ENCODE results near the gene LMNTD1.
A peak's percentile ranks its signal among the peaks of the same experiment; 100 is the strongest.

Gene LMNTD1

DNA sequence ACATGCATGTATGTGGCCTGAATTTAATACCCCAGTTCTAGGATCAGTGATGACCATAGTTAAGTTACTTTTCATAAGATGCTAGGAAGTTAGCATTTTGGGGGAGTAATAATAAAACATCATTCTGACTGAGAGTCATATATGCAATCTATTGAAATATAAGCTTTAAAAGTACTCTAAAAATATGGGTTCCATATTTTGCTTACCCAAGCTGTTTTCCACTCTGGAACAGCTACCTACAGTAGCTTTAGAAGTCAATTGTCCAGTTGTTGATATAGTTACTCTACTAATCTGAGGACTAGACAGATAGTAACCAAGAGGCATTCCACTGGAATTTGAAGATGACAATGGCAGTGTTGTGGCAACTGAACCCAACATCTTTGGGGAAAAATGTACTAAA, 4.0 kb downstream of the LMNTD1 start:
- no peak for DNase-seq

DNA sequence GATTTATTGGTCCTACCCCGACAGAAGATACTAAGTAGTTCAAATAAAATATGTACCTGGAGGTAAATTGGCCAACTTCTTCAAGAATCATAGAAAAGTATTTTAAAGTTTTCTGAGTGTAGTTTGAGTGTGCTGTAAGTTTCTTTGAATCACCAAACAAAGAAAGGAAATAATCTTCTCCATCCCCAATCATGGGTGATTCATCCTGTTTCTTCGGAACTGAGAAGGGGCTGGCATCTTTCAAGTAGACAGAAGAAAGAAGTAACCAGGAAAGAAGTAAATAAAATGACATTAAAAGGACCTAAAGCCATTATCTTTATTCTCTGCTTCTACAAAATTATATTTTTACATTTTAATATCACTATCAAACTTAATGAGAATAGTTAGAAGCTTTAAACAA, 6.8 kb downstream of the LMNTD1 start:
- no peak for DNase-seq

DNA sequence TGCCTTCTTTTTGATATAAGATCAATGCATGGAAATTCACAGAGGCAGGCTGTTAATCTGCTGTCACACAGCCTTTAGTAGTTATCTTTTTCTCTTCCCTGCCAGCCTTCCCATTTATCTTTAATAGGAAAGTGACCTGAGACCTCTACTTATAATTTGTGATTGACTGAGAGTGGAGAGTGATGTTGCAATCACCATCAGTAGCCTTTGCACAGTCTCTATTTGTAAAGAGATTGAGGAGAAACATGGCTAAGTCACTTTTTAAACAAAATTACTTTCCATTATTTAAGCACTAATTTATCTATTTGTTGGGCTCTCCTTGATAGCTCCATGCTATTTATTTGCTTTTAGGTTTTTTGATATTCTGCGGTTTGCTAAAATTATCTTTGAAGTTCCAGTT, 19.9 kb downstream of the LMNTD1 start:
- DNase-seq, result no peak

DNA sequence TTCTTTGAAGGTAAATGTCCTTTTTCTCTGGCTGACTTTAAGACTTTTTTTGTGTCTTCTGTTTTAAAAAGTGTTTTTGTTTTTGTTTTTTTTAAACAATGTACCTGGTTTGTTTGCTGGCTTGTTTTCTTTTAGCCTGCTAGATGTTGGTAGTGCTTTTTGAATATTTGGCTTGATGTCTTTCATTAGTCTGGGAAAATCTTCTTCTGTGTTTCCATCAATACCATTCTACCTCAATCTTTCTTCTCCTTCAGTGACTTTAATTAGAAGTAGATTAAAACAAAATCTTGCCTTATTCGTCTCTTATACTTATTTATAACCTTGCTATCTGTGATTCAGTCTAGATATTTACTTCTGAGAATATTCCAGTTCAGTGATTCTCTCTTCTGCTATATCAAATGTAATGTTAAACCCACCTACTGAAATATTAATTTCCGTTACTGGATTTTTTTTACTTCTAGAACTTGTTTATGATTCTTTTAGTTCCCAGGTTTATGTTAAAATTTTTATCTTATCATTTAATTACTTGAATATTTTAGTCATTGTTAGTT, 21.5 kb downstream of the LMNTD1 start:
- DNase-seq, result no peak

DNA sequence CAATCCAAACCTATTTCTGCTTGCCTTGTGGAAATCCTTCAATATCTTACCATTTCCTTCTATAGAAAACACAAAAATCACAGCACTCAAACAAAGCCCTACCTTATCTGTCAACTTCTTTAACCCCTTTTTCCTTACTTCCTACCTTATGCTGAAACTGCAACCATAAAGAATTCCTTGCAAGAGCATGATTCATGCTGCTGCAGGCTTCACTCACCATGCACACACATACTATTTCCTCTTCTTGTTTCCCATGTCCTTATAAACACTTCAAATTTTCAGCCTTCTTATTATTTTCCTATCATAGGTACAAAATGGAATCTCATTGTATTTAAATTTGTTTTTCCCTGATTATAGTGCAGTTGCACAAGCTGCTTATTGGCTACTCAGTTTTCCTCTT, 23.3 kb downstream of the LMNTD1 start:
- DNase-seq, result no peak

DNA sequence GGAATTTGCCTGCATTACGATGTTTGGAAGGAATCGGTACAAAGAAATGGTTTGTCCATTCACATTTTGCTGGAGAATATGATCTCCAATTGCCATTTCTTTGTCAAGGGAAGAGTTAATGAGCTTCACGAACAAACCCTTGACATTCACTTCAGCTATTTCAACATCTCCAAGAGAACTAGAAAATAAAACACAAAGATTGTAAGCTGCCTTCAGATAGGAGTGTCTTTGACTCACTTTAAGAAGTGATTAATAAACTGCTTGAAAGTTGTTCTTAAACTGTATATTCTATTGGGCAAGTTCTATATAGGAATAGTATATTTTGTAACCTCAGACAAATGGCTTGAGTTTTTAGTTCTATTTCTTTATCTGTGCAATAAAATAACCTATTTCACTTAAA, 26.3 kb downstream of the LMNTD1 start:
- no peak for DNase-seq

DNA sequence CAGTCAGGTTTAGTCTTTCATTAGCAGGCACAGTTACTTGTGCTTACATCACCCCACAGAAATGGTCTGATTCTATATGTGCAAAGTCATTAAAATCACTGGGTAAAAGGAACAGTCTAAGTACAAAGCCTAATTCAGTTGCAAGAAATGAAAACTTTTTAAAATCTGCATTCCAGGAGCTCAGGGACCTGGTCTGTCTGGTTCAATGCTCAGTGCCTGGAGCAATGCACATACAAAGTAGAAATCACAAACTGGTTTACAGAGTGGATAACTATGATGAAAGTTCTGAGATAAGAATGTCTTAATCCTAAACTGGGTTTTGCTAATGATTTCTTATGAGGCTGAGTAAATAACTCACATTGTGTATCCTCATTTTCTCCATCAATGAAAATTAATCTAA, 28.7 kb downstream of the LMNTD1 start:
- DNase-seq, result no peak

DNA sequence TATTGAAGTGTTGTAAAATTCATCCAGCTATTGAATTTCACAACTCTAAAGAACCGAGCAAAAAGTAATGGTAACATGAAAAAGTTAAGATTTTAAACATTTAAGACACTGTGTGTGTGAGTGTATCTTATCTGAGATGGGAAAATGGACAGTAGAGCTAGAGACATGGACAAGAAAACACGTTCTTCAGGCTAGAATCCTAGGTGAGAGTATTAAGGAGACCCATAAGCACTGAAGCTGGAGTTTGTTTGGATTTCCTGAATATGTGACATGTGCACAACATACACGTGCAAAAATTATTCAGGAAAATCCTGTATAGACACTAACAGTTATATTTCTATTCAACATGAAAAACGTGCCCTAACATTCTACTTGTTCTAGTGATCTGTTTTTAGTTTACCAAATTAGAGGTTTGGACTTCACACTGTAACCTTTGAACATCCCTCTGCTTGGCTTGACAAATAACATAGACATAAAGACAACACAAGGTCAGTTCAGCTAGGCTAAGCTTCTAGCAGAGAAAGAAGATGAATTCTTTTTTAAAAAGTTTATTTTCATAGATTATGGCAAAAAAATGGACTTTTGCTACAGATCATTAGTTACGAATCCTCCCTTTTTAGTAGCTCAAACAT, 31.3 kb downstream of the LMNTD1 start:
- DNase-seq, result no peak

DNA sequence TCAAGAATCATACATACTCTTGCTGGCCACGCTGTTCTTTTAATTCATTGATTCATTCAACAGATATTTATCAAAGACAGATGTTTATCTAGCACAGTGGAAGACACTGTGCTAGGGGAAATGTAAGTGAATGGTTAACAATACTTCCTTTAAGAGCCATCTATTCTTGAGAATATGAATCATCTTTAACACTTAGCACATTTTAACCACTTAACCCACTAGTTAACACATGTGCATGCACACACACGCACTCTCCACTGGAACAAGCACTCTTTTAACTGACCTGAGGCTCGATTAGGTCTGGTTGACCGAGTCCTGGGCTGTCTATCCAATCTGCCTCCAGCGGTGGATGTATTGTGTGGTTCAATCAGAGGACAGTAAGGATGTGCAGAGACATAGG, 34.6 kb downstream of the LMNTD1 start:
- DNase-seq, result no peak

DNA sequence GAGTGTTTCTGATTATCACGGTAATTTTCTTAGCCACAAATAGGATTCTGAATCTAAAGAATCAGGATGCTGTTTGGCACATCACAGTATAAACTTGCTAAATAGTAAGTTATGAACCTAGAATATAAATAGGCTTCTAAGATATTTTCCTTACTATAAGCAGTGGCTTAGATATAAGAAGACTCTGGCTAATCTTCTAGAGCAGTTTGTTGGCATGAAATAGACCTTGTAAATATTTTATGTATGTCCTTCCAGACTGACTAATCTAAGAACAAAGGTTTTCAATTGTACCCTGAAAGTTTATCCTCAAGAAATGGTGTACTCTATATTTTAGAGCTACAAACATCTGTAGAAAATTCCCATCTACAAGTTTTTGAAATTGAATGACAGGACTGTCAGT, 48.3 kb downstream of the LMNTD1 start:
- no peak for DNase-seq

DNA sequence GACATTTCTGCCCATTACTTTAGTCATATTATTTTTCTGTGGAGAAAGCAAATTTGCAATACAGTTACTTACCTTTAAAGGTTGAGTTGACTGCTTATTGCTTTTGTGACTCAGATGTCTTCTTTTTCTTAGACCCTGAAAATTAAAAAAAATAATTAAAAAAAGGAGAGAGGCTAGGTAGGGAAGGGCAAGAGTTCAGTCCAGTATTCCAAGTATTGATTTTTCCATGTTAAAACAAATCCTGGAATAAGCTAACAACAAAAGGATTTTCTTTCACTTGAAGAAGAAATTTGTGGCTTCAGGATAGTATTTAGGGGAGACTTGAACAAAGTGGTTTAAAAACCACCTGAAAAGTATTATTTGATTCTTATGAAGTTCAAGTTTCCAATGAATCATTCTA, 49.4 kb downstream of the LMNTD1 start:
- no peak for DNase-seq

DNA sequence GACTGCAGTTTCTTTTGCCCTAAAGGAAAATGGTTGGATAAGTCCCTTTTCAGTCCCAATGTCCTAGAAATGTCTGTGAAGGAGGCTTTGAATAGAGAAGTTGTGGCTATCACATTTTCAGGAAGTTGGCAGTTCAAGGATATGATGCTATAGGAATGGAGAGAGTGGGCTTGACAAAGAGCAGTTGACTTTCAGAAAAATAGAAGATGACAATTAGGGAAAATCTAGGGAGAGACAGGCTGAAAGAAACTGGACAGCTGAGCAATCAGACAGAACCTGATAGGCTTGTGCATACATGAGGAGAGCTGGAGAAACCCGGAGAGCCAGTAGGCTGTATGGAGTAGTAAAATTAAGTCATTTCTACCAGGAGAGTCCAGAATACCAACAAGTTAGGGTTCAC, 50.5 kb downstream of the LMNTD1 start:
- DNase-seq, result no peak

DNA sequence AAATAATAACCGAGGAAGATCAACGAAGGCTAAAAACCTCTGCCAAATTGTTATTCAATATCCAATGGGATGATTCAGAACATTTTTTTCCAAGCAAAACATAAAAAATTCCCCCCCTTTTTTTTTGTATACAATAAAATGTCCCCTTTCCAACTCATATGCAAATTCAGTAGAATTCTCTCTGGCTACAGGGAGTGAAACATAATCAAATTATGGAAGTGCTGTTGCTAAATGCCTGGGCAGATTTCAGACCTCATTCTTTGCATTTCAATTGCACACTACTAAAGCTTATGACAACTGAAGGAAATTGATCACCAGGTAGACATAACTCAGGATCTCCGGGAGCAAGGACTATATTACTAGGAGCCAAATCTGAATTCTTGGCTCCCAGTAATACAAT, 51.0 kb downstream of the LMNTD1 start:
- no peak for DNase-seq

DNA sequence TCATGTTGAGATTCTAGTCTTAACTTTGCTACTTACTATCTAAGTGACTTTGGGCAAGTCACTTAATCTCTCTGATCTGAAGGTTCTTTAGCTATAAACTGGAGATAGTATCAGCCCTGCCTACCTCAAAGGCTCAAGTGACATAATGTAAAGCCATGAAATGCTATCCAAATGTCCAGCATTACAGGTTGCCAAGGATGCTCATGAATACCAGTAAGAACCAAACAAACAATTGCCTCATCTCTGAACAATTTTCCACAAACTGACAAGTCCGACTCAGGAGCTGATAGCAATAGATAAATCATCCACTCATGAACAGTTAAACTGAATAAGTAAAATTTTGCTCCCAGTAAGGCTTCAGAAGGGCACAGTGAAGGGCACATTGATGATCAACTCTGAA, 51.5 kb downstream of the LMNTD1 start:
- DNase-seq, result no peak

DNA sequence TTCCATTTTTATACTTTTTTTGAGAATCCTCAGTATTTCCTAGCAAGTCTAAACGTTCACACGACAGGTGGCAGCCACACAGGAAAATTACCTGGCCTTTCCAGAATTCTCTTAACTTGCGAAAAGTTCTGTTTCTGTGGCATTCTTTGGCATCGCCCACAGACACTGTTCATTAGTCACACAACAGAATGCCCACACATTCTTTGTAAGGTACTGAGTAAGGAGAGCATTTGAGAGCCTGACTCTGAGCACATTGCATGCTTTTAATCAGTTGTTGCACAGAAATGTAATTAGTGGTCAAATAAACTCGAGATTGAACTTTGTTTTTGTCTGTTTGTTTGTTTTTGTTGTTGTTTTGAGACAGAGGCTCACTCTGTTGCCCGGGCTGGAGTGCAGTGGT, 52.4 kb downstream of the LMNTD1 start:
- DNase-seq, result no peak

DNA sequence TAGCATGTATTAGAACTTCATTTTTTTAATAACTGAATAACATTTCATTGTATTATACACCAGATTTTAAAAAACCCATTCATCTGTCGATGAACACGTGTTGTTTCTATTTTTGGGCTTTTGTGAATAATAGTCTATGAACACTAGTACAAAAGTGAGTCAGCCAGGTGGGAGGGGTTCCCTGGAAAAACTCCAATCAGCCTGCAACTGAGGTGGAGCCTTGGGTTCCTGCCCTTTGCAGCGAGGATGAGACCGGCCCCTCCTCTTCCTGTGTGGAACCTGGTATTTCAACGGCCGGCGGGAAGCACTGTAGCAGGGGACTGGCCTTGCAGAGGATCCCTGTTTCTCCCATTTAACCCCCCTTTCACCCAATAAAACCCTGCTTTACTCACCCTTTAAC, 56.1 kb downstream of the LMNTD1 start:
- no peak for DNase-seq

DNA sequence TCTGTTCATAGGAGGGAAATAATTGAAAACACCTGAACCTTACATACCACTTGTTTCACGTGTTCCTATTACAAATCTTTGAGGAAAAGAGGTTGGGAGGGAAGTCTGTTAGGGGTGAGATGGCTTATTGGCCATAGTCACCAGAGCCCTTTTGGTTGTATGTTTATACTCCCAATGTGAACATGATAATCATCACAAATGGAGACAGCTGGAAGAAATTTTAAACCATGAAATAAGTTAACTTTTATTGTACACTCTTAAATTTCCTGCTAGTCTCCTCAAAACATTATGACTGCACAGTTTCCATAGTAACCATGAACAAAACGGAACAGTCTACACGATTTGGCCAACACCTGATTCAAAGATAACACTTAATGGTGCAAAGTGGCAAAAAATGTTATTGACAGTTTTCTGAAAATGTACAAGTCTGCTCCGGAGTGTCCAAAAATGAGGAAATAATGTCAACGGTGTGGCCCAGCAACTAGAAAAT, 56.9 kb downstream of the LMNTD1 start:
- no peak for DNase-seq

DNA sequence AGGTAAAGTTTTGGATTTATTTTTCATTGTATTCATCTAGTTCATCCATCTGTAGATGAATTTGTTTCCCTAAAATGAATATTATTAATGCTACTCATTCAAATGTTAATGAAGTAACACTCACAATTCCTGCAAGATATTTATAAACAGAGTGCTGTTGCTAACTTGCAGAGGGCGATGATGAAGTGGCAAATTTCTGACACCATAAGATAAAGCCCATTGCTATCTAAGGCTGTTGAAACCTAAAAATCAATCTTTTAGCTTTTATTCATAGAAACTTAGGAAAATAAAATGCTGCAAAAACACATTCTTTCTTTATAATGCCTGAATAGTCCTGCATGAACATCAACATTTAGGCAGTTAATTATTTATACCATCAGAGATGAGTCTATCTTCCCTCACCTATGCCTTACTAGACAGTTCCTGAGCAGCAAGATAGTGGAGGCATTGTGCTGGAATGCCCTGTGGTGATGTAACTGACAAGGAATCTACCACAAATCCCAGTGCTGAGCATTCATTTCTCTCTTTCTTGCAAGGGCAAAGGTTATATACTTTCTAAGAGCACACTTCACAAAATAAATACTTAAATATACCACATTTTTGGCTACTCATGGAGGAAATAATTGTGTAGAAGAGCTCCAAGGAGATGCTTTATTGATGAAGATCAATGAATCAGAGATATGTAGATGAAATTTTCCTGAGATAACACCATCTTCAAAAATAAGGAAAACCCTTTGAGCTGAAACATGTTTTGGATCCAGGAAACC, 57.6 kb downstream of the LMNTD1 start:
- DNase-seq, result no peak

DNA sequence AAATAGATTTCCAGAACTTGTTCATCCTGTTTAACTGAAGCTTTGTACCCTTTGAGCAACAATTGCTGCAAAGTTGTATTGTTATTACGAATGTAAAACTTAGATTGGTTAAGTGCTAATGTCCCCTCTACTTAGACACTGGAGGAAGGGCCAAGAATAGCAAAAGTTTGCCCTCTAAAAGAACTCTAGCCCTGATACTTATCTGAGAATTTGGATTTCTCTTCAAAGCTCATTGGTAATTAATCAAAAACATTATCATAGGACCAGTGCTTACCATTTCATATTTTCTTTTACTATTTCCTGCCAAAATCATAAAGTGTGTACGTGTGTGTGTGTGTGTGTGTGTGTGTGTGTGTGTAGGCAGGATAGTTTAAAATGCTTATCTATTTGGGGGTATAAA, 58.2 kb downstream of the LMNTD1 start:
- DNase-seq, result no peak

DNA sequence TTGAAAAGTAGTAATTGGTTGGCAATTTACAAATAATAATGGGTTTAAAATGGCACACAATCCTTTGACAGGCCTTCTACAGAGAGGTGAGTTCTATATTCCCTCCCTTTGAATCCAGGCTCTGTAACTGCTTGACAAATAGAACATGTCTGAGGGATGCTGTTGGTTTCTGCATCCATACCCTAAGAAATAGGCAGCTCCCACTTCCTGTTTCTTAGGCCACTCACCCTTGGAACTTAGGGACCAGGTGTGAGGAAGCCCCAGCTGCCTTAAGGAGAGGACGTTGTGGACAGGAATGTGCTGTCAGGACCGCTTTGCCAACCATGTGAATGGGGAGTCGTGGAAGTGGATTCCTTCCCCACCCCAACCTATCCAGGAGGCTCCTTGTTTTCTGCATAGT, 59.4 kb downstream of the LMNTD1 start:
- no peak for DNase-seq

DNA sequence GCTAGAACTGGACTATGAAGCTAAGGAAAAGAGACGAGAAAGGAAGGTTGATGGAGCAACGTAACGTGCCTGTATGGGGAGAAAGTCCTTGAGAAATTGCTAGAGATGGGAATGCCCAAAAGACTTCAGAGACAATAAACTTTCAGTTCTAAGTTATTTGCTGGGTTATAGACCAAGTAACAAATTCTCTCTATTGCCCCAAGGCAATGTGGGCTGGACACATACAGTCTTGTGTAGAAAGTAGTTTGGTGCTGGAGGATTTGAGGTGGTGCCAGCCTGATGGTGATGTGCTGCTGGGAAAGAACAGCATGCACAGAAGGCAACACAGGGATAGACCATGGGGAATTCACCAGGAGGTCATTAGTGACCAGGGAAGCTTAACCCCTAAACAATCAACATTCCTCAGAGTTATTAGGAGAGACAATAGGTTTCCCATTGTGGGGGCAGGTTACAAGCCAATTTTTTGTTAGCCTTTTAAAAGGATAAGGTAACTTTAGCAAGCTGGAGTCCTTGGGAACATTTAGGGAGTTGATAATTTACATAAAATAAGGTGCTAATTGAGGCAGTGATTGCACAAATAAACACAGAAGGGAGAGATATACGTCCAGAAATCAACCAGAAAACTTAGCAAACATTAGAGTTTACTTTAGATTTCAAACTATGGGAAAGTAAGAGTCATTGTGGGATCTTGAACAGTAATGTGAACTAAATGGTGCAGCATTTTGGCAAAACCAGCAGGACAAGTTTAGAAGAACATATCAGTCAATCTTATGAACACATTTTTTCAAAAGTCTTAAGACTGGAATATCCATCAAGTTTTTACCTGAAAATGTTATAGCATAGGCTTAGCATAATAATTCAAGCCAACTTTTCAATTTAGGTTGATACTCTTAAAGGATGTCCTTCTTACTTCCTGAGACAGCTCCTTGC, 61.4 kb downstream of the LMNTD1 start:
- DNase-seq, result no peak

DNA sequence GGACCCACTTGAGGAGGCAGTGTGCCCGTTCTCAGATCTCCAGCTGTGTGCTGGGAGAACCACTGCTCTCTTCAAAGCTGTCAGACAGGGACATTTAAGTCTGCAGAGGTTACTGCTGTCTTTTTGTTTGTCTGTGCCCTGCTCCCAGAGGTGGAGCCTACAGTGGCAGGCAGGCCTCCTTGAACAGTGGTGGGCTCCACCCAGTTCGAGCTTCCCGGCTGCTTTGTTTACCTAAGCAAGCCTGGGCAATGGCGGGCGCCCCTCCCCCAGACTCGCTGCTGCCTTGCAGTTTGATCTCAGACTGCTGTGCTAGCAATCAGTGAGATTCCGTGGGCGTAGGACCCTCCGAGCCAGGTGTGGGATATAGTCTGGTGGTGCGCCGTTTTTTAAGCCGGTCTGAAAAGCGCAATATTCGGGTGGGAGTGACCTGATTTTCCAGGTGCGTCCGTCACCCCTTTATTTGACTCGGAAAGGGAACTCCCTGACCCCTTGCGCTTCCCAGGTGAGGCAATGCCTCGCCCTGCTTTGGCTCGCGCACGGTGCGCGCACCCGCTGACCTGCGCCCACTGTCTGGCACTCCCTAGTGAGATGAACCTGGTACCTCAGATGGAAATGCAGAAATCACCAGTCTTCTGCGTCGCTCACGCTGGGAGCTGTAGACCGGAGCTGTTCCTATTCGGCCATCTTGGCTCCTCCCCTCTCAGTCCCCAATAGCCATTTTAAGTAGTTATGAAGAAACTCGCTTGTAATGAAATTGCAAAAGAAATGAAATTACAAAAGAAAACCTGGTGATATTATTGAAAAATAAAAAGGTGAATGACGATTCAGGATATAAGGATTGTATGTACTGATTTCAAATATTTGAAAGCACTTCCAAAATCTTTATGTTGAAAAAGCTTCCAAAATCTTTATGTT, 63.9 kb downstream of the LMNTD1 start:
- DNase-seq, result peak; percentile 44

Measured in NCI-H1417 treated with DMSO at 0.1 percent for 48 hours (cell line).